ENCODE results near the gene PRR18. TPM values are rescaled to one million over a fixed set of nuclear protein-coding genes. Genes with fewer than 3 reads are reported as not detected.

PRR18 gene
- total and polyA plus RNA-seq, 2 of the 13 experiments (the other 11 are each of a cell fraction or from before 2014, with no cell fraction given), result 0.04 TPM

GRCh38 chr6:166348305-166348949, 40.2 kb upstream of the PRR18 start (continued):
- TF ChIP-seq ZNF614 (CRISPR knock-in tag; IDR thresholded peaks at IDR 0.05; ENCODE audit: borderline replicate concordance) (no peak), TSC22D2 (CRISPR knock-in tag; IDR thresholded peaks at IDR 0.05; ENCODE audit: borderline replicate concordance) (no peak), ZNF230 (CRISPR knock-in tag; IDR thresholded peaks at IDR 0.05) (no peak)

DNA sequence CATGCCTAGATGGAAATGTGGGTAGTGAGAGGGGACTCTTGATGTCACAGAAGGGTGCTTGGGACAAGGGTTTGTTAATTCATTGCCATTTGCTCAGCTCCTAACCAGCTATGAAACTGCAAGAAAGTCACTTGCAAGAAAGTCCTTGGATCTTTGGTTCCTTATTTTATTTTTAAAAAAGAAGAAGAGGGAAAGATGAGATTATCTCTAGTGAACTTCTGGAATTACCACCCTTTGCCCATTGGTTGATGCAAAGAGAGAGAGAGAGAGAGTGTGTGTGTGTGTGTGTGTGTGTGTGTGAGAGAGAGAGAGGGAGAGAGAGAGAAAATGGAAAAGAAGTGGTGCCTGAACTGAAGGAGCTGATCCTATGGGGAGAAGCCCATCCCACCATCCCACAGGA, 38.8 kb upstream of the PRR18 start:
- FAIRE-seq (no peak), ATAC-seq (no peak), DNase-seq (ENCODE audit: low spot score) (no peak)
- intact Hi-C loops (cut with micrococcal nuclease; ENCODE audit: unreplicated experiment) (no loop called here), in situ Hi-C loops (cut with HindIII; ENCODE audit: extremely low pct_ligation_motif_present, low pct_unique_long_range_greater_than_20kb) (no loop called here)
- POLR2A ChIA-PET, result interaction anchor here (0.7 kb wide), 1 partner anchor 51 kb away, joined by 3 read pairs; no protein-coding TSS in a partner anchor
- Histone ChIP-seq H3K4me2 (ENCODE audit: low read depth, low read length) (no peak overlapping the region), H3K36me3 (replicated peaks in 1 of 2; ENCODE audit: control insufficient read depth in 1 of 2, insufficient read depth in 2 of 2, low read length in 2 of 2) (no peaks in the 10 kb centered on the region), H3K27me3 (ENCODE audit: control insufficient read depth in 1 of 2, insufficient read depth in 2 of 2, low read length in 2 of 2) (no peaks in the 10 kb centered on the region; a peak in 1 of 5 replicates), H3K79me2 (ENCODE audit: insufficient read depth, low read length) (peaks cover 12% of the 10 kb centered on the region), H3K9ac (ENCODE audit: insufficient read depth, low read depth, low read length) (no peak overlapping the region), H2AFZ (ENCODE audit: low read length) (no peak overlapping the region), H3K4me1 (ENCODE audit: insufficient read depth, low read length) (peaks cover 82% of the 10 kb centered on the region), H3K4me3 (replicated peaks in 1 of 3; ENCODE audit: insufficient read depth in 1 of 3, low read depth in 2 of 3, low read length in 3 of 3) (no peak overlapping the region), H3K9me3 (ENCODE audit: low read length) (peaks cover 12% of the 10 kb centered on the region; the same call in 1 of the 2 replicates), H3K27ac (ENCODE audit: extremely low read length, insufficient read depth, low read length) (no peak overlapping the region), H4K20me1 (ENCODE audit: insufficient read depth, low read length) (no peaks in the 10 kb centered on the region)
- CTCF ChIA-PET (ENCODE audit: low intra/inter-chr PET ratio, low total read pairs), result no interaction called here
- BruUV-seq (replicated peaks), result no TSS peak
- TF ChIP-seq, protein P1, sequence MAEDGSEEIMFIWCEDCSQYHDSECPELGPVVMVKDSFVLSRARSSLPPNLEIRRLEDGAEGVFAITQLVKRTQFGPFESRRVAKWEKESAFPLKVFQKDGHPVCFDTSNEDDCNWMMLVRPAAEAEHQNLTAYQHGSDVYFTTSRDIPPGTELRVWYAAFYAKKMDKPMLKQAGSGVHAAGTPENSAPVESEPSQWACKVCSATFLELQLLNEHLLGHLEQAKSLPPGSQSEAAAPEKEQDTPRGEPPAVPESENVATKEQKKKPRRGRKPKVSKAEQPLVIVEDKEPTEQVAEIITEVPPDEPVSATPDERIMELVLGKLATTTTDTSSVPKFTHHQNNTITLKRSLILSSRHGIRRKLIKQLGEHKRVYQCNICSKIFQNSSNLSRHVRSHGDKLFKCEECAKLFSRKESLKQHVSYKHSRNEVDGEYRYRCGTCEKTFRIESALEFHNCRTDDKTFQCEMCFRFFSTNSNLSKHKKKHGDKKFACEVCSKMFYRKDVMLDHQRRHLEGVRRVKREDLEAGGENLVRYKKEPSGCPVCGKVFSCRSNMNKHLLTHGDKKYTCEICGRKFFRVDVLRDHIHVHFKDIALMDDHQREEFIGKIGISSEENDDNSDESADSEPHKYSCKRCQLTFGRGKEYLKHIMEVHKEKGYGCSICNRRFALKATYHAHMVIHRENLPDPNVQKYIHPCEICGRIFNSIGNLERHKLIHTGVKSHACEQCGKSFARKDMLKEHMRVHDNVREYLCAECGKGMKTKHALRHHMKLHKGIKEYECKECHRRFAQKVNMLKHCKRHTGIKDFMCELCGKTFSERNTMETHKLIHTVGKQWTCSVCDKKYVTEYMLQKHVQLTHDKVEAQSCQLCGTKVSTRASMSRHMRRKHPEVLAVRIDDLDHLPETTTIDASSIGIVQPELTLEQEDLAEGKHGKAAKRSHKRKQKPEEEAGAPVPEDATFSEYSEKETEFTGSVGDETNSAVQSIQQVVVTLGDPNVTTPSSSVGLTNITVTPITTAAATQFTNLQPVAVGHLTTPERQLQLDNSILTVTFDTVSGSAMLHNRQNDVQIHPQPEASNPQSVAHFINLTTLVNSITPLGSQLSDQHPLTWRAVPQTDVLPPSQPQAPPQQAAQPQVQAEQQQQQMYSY (CRISPR knock-in tag; IDR thresholded peaks at IDR 0.05), result no peak
- no peak for TF ChIP-seq GATAD1 (CRISPR knock-in tag; IDR thresholded peaks at IDR 0.05)
- TF ChIP-seq ZFP1 (CRISPR knock-in tag; IDR thresholded peaks at IDR 0.05), result no peak
- TF ChIP-seq ZNF629 (CRISPR knock-in tag; conservative IDR thresholded peaks at IDR 0.05), result no peak
- TF ChIP-seq ADNP (CRISPR knock-in tag; IDR thresholded peaks at IDR 0.05), result no peak
- no peak for TF ChIP-seq ATF4 (CRISPR knock-in tag; IDR thresholded peaks at IDR 0.05)
- no peak for TF ChIP-seq NFAT5 (CRISPR knock-in tag; IDR thresholded peaks at IDR 0.05)
- TF ChIP-seq FIP1L1 (IDR thresholded peaks at IDR 0.05; ENCODE audit: borderline replicate concordance, insufficient read depth, low read depth, low read length), result no peak
- TF ChIP-seq ZNF460 (CRISPR knock-in tag; IDR thresholded peaks at IDR 0.05; ENCODE audit: borderline replicate concordance), result no peak

All from HepG2 (cell line).